NT2/D1 (cell line): Measurements from ENCODE around the gene SLC9A8.

Source experiments
- DNase-seq: peaks from one replicate; pipeline ENCODE4 v3.0.0-alpha.2; 2011; ENCODE audit warnings: low read depth, low spot score
- H3K27me3 ChIP-seq: 2 replicates; pipeline ENCODE4 v1.6.0; 2011; ENCODE audit warnings: mild to moderate bottlenecking; ENCODE audit not compliant: insufficient read length, insufficient read depth
- H3K36me3 ChIP-seq: 2 replicates; pipeline ENCODE4 v1.6.1; 2011; ENCODE audit warnings: mild to moderate bottlenecking, low read length, mixed read lengths; ENCODE audit not compliant: insufficient read depth, insufficient read length
- H3K4me1 ChIP-seq: 2 replicates; pipeline ENCODE4 v1.5.1; 2011; ENCODE audit not compliant: insufficient read depth, insufficient read length
- H3K4me3 ChIP-seq: 2 replicates; pipeline ENCODE4 v1.5.1; 2011; ENCODE audit warnings: low read depth; ENCODE audit not compliant: insufficient read length
- H3K9ac ChIP-seq: 2 replicates; pipeline ENCODE4 v1.6.0; 2011; ENCODE audit warnings: low read depth; ENCODE audit not compliant: insufficient read length
- H3K9me3 ChIP-seq: 2 replicates; pipeline ENCODE4 v1.5.1; 2011; ENCODE audit warnings: mild to moderate bottlenecking, low read length; ENCODE audit not compliant: insufficient read depth
- SUZ12 ChIP-seq: IDR thresholded peaks from 2 replicates; pipeline ENCODE4 v1.6.1; 2011; ENCODE audit not compliant: insufficient read length, insufficient read depth; ENCODE audit errors: extremely low read depth
- YY1 ChIP-seq: IDR thresholded peaks from 2 replicates; pipeline ENCODE4 v1.6.1; 2011; ENCODE audit not compliant: insufficient read length, insufficient read depth
- ZNF274 ChIP-seq: IDR thresholded peaks from 2 replicates; pipeline ENCODE4 v1.6.1; 2011; ENCODE audit warnings: mild to moderate bottlenecking, low read depth, low read length

The SLC9A8 gene

GRCh38 chr20:49845060-49845459 is 32.4 kb downstream of the SLC9A8 start:
- Histone ChIP-seq H3K4me1 (no peaks in the 10 kb centered on the region), H3K36me3 (peaks cover 18% of the 10 kb centered on the region), H3K9me3 (peaks cover 8% of the 10 kb centered on the region; the same call in 1 of the 2 replicates), H3K9ac (no peak overlapping the region), H3K27me3 (no peaks in the 10 kb centered on the region), H3K4me3 (no peak overlapping the region)
- TF ChIP-seq ZNF274: no peak
- no peak for TF ChIP-seq SUZ12
- TF ChIP-seq YY1: no peak
- DNase-seq: no peak

- Histone ChIP-seq H3K36me3 (peaks cover 23% of the 10 kb centered on the region), H3K9me3 (peaks cover 8% of the 10 kb centered on the region; the same call in 1 of the 2 replicates), H3K4me1 (no peaks in the 10 kb centered on the region), H3K27me3 (no peaks in the 10 kb centered on the region), H3K9ac (no peak overlapping the region), H3K4me3 (no peak overlapping the region)
- DNase-seq: peak; percentile 52
- TF ChIP-seq ZNF274: no peak
- TF ChIP-seq SUZ12: no peak
- no peak for TF ChIP-seq YY1
These were observed 33.7 kb downstream of the SLC9A8 start for GRCh38 chr20:49846206-49846807.

GRCh38 chr20:49850463-49851230 is 38.0 kb downstream of the SLC9A8 start:
- DNase-seq: no peak
- Histone ChIP-seq H3K36me3 (peaks cover 23% of the 10 kb centered on the region), H3K4me1 (peaks cover 15% of the 10 kb centered on the region), H3K9me3 (no peaks in the 10 kb centered on the region), H3K27me3 (no peaks in the 10 kb centered on the region), H3K4me3 (no peak overlapping the region), H3K9ac (no peak overlapping the region)
- no peak for TF ChIP-seq YY1
- no peak for TF ChIP-seq SUZ12
- TF ChIP-seq ZNF274: no peak

GRCh38 chr20:49851231-49851705 is 38.6 kb downstream of the SLC9A8 start:
- Histone ChIP-seq H3K27me3 (no peaks in the 10 kb centered on the region), H3K9ac (no peak overlapping the region), H3K4me3 (no peak overlapping the region), H3K9me3 (no peaks in the 10 kb centered on the region), H3K4me1 (peaks cover 15% of the 10 kb centered on the region), H3K36me3 (peaks cover 27% of the 10 kb centered on the region)
- no peak for TF ChIP-seq YY1
- DNase-seq: no peak

- no peaks in the 10 kb centered on the region for H3K27me3 ChIP-seq
- no peak overlapping the region for H3K9ac ChIP-seq
- TF ChIP-seq ZNF274: no peak
- no peak for TF ChIP-seq YY1
- no peak for TF ChIP-seq SUZ12
- no peak for DNase-seq
- peaks cover 32% of the 10 kb centered on the region for H3K36me3 ChIP-seq
- no peaks in the 10 kb centered on the region for H3K9me3 ChIP-seq
- H3K4me3 ChIP-seq: no peak overlapping the region
- H3K4me1 ChIP-seq: peaks cover 15% of the 10 kb centered on the region
These were observed 39.4 kb downstream of the SLC9A8 start for GRCh38 chr20:49851991-49852390.

- Histone ChIP-seq H3K27me3 (no peaks in the 10 kb centered on the region), H3K4me3 (no peak overlapping the region), H3K9me3 (no peaks in the 10 kb centered on the region), H3K36me3 (peaks cover 33% of the 10 kb centered on the region), H3K9ac (no peak overlapping the region), H3K4me1 (peaks cover 15% of the 10 kb centered on the region)
- no peak for TF ChIP-seq ZNF274
- no peak for DNase-seq
These were observed 40.0 kb downstream of the SLC9A8 start for GRCh38 chr20:49852522-49853080.

GRCh38 chr20:49853640-49854039 is 41.0 kb downstream of the SLC9A8 start:
- Histone ChIP-seq H3K4me3 (no peak overlapping the region), H3K27me3 (no peaks in the 10 kb centered on the region), H3K9ac (no peak overlapping the region), H3K9me3 (no peaks in the 10 kb centered on the region), H3K36me3 (peaks cover 32% of the 10 kb centered on the region), H3K4me1 (peaks cover 15% of the 10 kb centered on the region)
- no peak for TF ChIP-seq ZNF274
- peak; percentile 87 for DNase-seq
